ENCODE results near the gene KPNB1.

The KPNB1 gene

DNA sequence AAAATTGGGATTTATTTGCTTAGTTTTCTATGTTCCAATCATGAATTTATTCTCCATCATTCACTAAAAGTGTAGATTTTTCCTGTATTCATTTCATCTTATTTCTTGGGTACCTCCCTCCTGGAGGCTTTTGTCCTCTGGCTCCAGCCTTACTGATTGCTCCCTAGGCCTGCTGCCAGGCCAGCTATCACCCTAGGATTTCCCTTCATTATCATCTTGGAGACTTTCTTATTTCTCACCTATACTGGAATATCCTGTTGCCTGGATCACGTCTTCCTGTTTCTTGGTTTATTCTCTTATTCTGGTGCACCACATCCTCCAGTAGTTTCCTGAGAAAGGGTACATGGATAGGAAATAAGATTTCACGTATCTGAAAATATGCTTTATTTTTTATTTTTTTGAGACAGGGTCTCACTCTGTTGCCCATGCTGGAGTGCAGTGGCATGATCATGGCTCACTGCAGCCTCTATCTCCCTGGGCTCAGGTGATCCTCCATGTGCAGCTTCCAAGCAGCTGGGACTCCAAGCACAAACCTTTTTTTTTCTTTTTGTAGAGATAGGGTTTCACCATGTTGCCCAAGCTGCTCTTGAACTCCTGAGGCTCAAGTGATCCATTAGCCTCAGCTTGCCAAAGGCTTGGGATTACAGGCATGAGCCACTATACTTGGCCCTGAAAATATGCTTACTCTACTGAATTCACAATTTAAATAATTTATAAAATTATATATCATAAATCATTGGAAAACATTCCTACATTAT lies 13.3 kb upstream of the KPNB1 start:
- no peak for DNase-seq
- Histone ChIP-seq H3K36me3 (peaks cover 0 to 42% (median 3%) of the 10 kb centered on the region in 3 donors), H3K4me3 (no peak overlapping the region), H3K27me3 (no peaks in the 10 kb centered on the region), H3K27ac (no peak overlapping the region), H3K9me3 (no peaks in the 10 kb centered on the region), H3K4me1 (no peaks in the 10 kb centered on the region)
- TF ChIP-seq, protein P1, sequence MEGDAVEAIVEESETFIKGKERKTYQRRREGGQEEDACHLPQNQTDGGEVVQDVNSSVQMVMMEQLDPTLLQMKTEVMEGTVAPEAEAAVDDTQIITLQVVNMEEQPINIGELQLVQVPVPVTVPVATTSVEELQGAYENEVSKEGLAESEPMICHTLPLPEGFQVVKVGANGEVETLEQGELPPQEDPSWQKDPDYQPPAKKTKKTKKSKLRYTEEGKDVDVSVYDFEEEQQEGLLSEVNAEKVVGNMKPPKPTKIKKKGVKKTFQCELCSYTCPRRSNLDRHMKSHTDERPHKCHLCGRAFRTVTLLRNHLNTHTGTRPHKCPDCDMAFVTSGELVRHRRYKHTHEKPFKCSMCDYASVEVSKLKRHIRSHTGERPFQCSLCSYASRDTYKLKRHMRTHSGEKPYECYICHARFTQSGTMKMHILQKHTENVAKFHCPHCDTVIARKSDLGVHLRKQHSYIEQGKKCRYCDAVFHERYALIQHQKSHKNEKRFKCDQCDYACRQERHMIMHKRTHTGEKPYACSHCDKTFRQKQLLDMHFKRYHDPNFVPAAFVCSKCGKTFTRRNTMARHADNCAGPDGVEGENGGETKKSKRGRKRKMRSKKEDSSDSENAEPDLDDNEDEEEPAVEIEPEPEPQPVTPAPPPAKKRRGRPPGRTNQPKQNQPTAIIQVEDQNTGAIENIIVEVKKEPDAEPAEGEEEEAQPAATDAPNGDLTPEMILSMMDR (IDR thresholded peaks at IDR 0.05), result no peak
- intact Hi-C loops (cut with DNase I; ENCODE audit: low total_unique reads), result no loop called here

DNA sequence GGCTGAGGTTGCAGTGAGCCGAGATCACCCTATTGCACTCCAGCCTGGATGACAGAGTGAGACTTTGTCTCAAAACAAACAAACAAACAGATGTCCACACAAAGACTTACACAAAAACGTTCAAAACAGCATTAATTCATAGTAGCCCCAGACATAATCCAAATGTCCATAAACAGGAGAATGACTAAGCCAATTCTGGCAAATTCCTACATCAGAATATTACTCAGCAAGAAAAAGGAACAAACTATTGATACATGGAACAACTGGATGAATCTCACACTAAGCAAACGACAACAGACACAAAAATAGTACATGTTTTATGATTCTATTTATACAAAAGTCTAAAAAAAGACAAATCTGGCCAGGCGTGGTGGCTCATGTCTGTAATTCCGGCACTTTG lies 10.8 kb upstream of the KPNB1 start:
- TF ChIP-seq, protein P1 (IDR thresholded peaks at IDR 0.05), result no peak
- Histone ChIP-seq H3K36me3 (peaks cover 0 to 42% (median 3%) of the 10 kb centered on the region in 3 donors), H3K9me3 (no peaks in the 10 kb centered on the region), H3K4me3 (no peak overlapping the region), H3K4me1 (no peaks in the 10 kb centered on the region), H3K27me3 (no peaks in the 10 kb centered on the region), H3K27ac (no peak overlapping the region)
- intact Hi-C loops (cut with DNase I; ENCODE audit: low total_unique reads), result no loop called here
- no peak for DNase-seq

DNA sequence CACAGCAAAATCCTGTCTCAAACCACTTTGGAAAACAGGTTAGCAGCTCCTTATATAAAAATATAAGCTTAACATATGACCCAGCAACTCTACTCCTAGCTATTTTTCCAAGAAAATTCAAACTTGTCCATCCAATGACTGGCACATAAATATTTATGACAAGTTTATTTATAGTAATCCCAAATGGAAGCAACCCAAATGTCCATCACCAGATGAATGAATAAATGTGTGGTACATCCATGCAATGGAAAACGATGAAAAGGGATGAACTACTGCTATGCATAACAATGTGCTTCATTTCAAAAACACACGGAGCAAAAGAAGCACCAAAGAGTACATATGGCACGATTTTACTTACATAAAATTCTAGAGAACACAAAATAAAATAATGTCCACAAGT lies 9.6 kb upstream of the KPNB1 start:
- intact Hi-C loops (cut with DNase I; ENCODE audit: low total_unique reads), result no loop called here
- no peak overlapping the region for H3K27ac ChIP-seq
- H3K4me3 ChIP-seq, result no peak overlapping the region
- peaks cover 0 to 34% (median 0%) of the 10 kb centered on the region in 3 donors for H3K36me3 ChIP-seq
- no peaks in the 10 kb centered on the region for H3K4me1 ChIP-seq
- no peak for DNase-seq
- TF ChIP-seq, protein P1 (IDR thresholded peaks at IDR 0.05), result no peak
- no peaks in the 10 kb centered on the region for H3K27me3 ChIP-seq
- H3K9me3 ChIP-seq, result no peaks in the 10 kb centered on the region

DNA sequence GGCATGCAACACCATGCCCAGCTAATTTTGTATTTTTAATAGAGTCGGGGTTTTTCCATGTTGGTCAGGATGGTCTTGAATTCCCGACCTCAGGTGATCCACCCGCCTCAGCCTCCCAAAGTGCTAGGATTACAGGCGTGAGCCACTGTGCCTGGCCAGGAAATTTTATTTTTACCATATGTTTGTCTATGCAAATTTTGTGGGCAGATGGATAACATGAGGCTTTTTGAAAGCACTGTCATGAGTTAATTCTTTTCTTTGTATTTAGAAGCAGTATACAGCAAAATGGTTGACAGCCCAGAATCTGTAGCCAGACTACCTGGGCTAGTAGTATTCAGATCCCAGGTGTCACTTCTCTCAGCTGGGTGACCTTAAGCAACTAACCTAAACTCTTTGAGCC lies 8.5 kb upstream of the KPNB1 start:
- H3K36me3 ChIP-seq, result peaks cover 0 to 23% (median 0%) of the 10 kb centered on the region in 3 donors
- H3K9me3 ChIP-seq, result no peaks in the 10 kb centered on the region
- no peak for DNase-seq
- no peak overlapping the region for H3K27ac ChIP-seq
- no peak overlapping the region for H3K4me3 ChIP-seq
- no peaks in the 10 kb centered on the region for H3K4me1 ChIP-seq
- H3K27me3 ChIP-seq, result no peaks in the 10 kb centered on the region
- intact Hi-C loops (cut with DNase I; ENCODE audit: low total_unique reads), result no loop called here
- TF ChIP-seq, protein P1 (IDR thresholded peaks at IDR 0.05), result no peak

DNA sequence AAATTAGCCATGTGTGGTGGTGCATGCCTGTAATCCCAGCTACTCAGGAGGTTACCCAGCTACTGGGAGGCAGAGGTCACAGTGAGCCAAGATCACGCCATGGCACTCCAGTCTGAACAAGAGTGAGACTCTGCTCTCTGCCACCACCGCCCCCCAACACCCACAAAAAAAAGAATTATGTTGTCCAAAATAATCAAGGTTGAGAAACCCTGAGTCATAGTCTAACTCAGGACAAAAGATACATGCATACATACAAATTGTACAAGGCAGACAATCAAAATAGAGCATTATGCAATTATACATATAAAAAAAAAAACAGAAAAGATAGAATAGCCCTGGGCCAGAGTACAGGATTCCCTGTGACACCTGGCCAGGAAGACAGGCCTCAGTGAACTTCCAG lies 6.6 kb upstream of the KPNB1 start:
- H3K4me1 ChIP-seq, result no peaks in the 10 kb centered on the region
- peaks cover 0 to 6% (median 0%) of the 10 kb centered on the region in 3 donors for H3K36me3 ChIP-seq
- no peak overlapping the region for H3K4me3 ChIP-seq
- H3K27ac ChIP-seq, result no peak overlapping the region
- TF ChIP-seq, protein P1 (IDR thresholded peaks at IDR 0.05), result no peak
- no peak for DNase-seq
- H3K9me3 ChIP-seq, result no peaks in the 10 kb centered on the region
- no peaks in the 10 kb centered on the region for H3K27me3 ChIP-seq
- intact Hi-C loops (cut with DNase I; ENCODE audit: low total_unique reads), result no loop called here
